Natural killer cell (primary cell): ENCODE results near the gene KCNAB2. TPM values are rescaled to one million over a fixed set of nuclear protein-coding genes. Genes with fewer than 3 reads are reported as not detected.
A peak's percentile ranks its signal among the peaks of the same experiment; 100 is the strongest.

Source experiments
- ATAC-seq, 3 donors: fragments of 150-1000 bp in 2 of 3; fragments of 200-7000 bp in 1 of 3; cut with Tn5 transposase; 1 replicate in 1 of 3; 2 replicates in 2 of 3; pipeline ENCODE4 v1.10.0; 2021; ENCODE audit warnings: mild to moderate bottlenecking in 2 of 3, moderate library complexity in 2 of 3
- DNase-seq, 2 donors: peaks; one replicate each; pipeline versions ENCODE4 v3.0.0 to v3.0.0-alpha.2; 2013 to 2021; ENCODE audit warnings: mixed read lengths in 1 of 2
- H3K27ac ChIP-seq: one replicate; pipeline ENCODE4 v1.5.1; 2013; ENCODE audit warnings: mild to moderate bottlenecking, low read length
- H3K27me3 ChIP-seq: one replicate; pipeline ENCODE4 v1.6.1; 2013; ENCODE audit warnings: low read length; ENCODE audit not compliant: control insufficient read depth, insufficient read depth
- H3K36me3 ChIP-seq: one replicate; pipeline ENCODE4 v1.6.1; 2013; ENCODE audit warnings: low read length; ENCODE audit not compliant: control insufficient read depth, insufficient read depth
- H3K4me1 ChIP-seq: one replicate; pipeline ENCODE4 v1.6.1; 2013; ENCODE audit warnings: low read length; ENCODE audit not compliant: control insufficient read depth, insufficient read depth
- H3K4me3 ChIP-seq: one replicate; pipeline ENCODE4 v1.5.1; 2013; ENCODE audit warnings: low read length
- H3K9me3 ChIP-seq: one replicate; pipeline ENCODE4 v1.6.1; 2013; ENCODE audit warnings: low read length; ENCODE audit not compliant: control insufficient read depth, insufficient read depth
- H3K27ac Mint-ChIP-seq, 2 donors: one replicate each; pipeline ENCODE4 v1.8.0; 2022; ENCODE audit warnings: mild to moderate bottlenecking in 2 of 2, mixed read lengths in 2 of 2, moderate library complexity in 1 of 2
- H3K27me3 Mint-ChIP-seq, 2 donors: one replicate each; pipeline ENCODE4 v1.8.0; 2022; ENCODE audit warnings: low read depth in 2 of 2, mixed read lengths in 2 of 2
- H3K36me3 Mint-ChIP-seq: one replicate; pipeline ENCODE4 v1.8.0; 2022; ENCODE audit warnings: mixed read lengths
- H3K4me1 Mint-ChIP-seq, 2 donors: one replicate each; pipeline ENCODE4 v1.8.0; 2022; ENCODE audit warnings: mixed read lengths in 2 of 2
- H3K4me3 Mint-ChIP-seq: one replicate; pipeline ENCODE4 v1.8.0; 2022; ENCODE audit warnings: mild to moderate bottlenecking, moderate library complexity, mixed read lengths
- H3K9me3 Mint-ChIP-seq, 2 donors: one replicate each; pipeline ENCODE4 v1.8.0; 2022; ENCODE audit warnings: mixed read lengths in 2 of 2
- CTCF ChIP-seq: fragments of 200-600 bp; IDR thresholded peaks from one replicate; pipeline ENCODE4 v1.8.0; 2022; ENCODE audit warnings: antibody characterized with exemption
- WGBS: methylation state at CpG from one replicate; pipeline ENCODE4 v1.1.7; 2013; ENCODE audit warnings: missing lambda C conversion rate; ENCODE audit not compliant: insufficient coverage; 5-methylcytosine and 5-hydroxymethylcytosine counted together
- intact Hi-C: fragments of 100-400 bp; cut with micrococcal nuclease; formaldehyde crosslinking; loops from one replicate; pipeline ENCODE4 v1.14.2; 2022
- total RNA-seq, 4 donors: library from RNA; stranded (reverse); fragments of 120-200 nt in 1 of 4; gene quantifications; one replicate each; pipeline versions ENCODE4 v1.2.3 to v1.2.4, GENCODE V29; 2013 to 2022

The KCNAB2 gene
- total RNA-seq, 3 donors from 2014 or later (not counting 1 experiment from before 2014, with no cell fraction given) = 387 to 749 (median 430) TPM

GRCh38 chr1:6034750-6035096 lies 11.0 kb upstream of the KCNAB2 start:
- H3K4me1 Mint-ChIP-seq = peaks cover 61 to 81% of the 10 kb centered on the region in 2 donors
- intact Hi-C loops = no loop called here
- Histone ChIP-seq H3K9me3 (no peaks in the 10 kb centered on the region), H3K36me3 (peaks cover 31% of the 10 kb centered on the region), H3K27me3 (no peaks in the 10 kb centered on the region), H3K4me3 (no peak overlapping the region), H3K27ac (no peak overlapping the region), H3K4me1 (peaks cover 83% of the 10 kb centered on the region)
- WGBS = 84% methylated on average over 10 of the region's 10 CpGs
- ATAC-seq = no peak
- H3K9me3 Mint-ChIP-seq = no peaks in the 10 kb centered on the region
- no peak for TF ChIP-seq CTCF
- H3K27ac Mint-ChIP-seq = peak overlapping the region; percentile 53 to 86
- no peaks in the 10 kb centered on the region for H3K36me3 Mint-ChIP-seq
- no peaks in the 10 kb centered on the region for H3K27me3 Mint-ChIP-seq
- no peak for DNase-seq
- H3K4me3 Mint-ChIP-seq = no peak overlapping the region

GRCh38 chr1:6035303-6035702 lies 10.4 kb upstream of the KCNAB2 start:
- Mint-ChIP-seq H3K36me3 (no peaks in the 10 kb centered on the region), H3K9me3 (no peaks in the 10 kb centered on the region), H3K4me1 (peaks cover 55 to 76% of the 10 kb centered on the region in 2 donors), H3K27ac (peak overlapping the region; percentile 76 to 86), H3K27me3 (no peaks in the 10 kb centered on the region), H3K4me3 (no peak overlapping the region)
- Histone ChIP-seq H3K4me3 (no peak overlapping the region), H3K4me1 (peaks cover 82% of the 10 kb centered on the region), H3K36me3 (peaks cover 35% of the 10 kb centered on the region), H3K27me3 (no peaks in the 10 kb centered on the region), H3K27ac (no peak overlapping the region), H3K9me3 (no peaks in the 10 kb centered on the region)
- intact Hi-C loops = no loop called here
- 92% methylated on average over 13 of the region's 15 CpGs for WGBS
- no peak for ATAC-seq
- DNase-seq = no peak
- TF ChIP-seq CTCF = no peak

GRCh38 chr1:6035719-6036118 lies 10.0 kb upstream of the KCNAB2 start:
- DNase-seq (no peak), ATAC-seq (no peak)
- H3K9me3 Mint-ChIP-seq = no peaks in the 10 kb centered on the region
- no peaks in the 10 kb centered on the region for H3K36me3 Mint-ChIP-seq
- peaks cover 51 to 71% of the 10 kb centered on the region in 2 donors for H3K4me1 Mint-ChIP-seq
- intact Hi-C loops = no loop called here
- H3K4me3 ChIP-seq = no peak overlapping the region
- H3K4me3 Mint-ChIP-seq = peak overlapping the region; percentile 8
- H3K4me1 ChIP-seq = peaks cover 78% of the 10 kb centered on the region
- no peak overlapping the region for H3K27ac ChIP-seq
- H3K27ac Mint-ChIP-seq = peak overlapping the region; percentile 76 to 86
- H3K27me3 Mint-ChIP-seq = no peaks in the 10 kb centered on the region
- H3K36me3 ChIP-seq = peaks cover 38% of the 10 kb centered on the region
- 95% methylated on average over 12 of the region's 12 CpGs for WGBS
- TF ChIP-seq CTCF = no peak
- H3K27me3 ChIP-seq = no peaks in the 10 kb centered on the region
- H3K9me3 ChIP-seq = no peaks in the 10 kb centered on the region

- Mint-ChIP-seq H3K4me1 (peaks cover 44 to 60% of the 10 kb centered on the region in 2 donors), H3K27me3 (no peaks in the 10 kb centered on the region), H3K9me3 (no peaks in the 10 kb centered on the region), H3K27ac (peak overlapping the region; percentile 65 to 76), H3K4me3 (no peak overlapping the region), H3K36me3 (no peaks in the 10 kb centered on the region)
- intact Hi-C loops = no loop called here
- DNase-seq (peak in 1 of 2 donors; percentile 20), ATAC-seq (peak; percentile 35 to 58 (median 39))
- no peaks in the 10 kb centered on the region for H3K27me3 ChIP-seq
- H3K4me1 ChIP-seq = peaks cover 61% of the 10 kb centered on the region
- no peak overlapping the region for H3K27ac ChIP-seq
- no peak overlapping the region for H3K4me3 ChIP-seq
- H3K9me3 ChIP-seq = no peaks in the 10 kb centered on the region
- WGBS = 13% methylated on average over 9 of the region's 9 CpGs
- TF ChIP-seq CTCF = no peak
- H3K36me3 ChIP-seq = peaks cover 52% of the 10 kb centered on the region
These were observed 8.3 kb upstream of the KCNAB2 start for GRCh38 chr1:6037338-6037762.
